CD4-positive, alpha-beta T cell (primary cell): ENCODE data around the gene STK24. TPM values are rescaled to one million over a fixed set of nuclear protein-coding genes. Genes with fewer than 3 reads are reported as not detected.
A peak's percentile ranks its signal among the peaks of the same experiment; 100 is the strongest.

Experiments
- ATAC-seq: fragments of 200-7000 bp; cut with Tn5 transposase; one replicate; pipeline ENCODE4 v1.10.0; 2022; ENCODE audit warnings: mild to moderate bottlenecking; ENCODE audit not compliant: poor library complexity
- CTCF ChIA-PET: fragments of 350-600 bp; sonication (Branson Sonifier 250); formaldehyde crosslinking; loops from one replicate; lab custom pipeline; 2021; ENCODE audit warnings: antibody characterized with exemption, inconsistent platforms; lab: Charles Lee
- POLR2A ChIA-PET: fragments of 350-600 bp; sonication (Branson Sonifier 250); formaldehyde crosslinking; loops from one replicate; lab custom pipeline; 2021; ENCODE audit warnings: antibody characterized with exemption, inconsistent platforms; lab: Charles Lee
- DNase-seq, 14 experiments: peaks; one replicate each; pipeline ENCODE4 v3.0.0-alpha.2; 2013 to 2020; ENCODE audit warnings: mixed read lengths in 2 of 14
- H3K27ac ChIP-seq, 2 donors: one replicate each; pipeline versions ENCODE4 v1.5.1 to v1.7.0; 2013; ENCODE audit warnings: low read length in 2 of 2, low read depth in 1 of 2, mild to moderate bottlenecking in 1 of 2
- H3K27me3 ChIP-seq, 2 experiments: 1 replicate in 1 of 2; 2 replicates in 1 of 2; pipeline versions ENCODE4 v1.6.1 to v1.7.0; 2013; ENCODE audit warnings: low read length in 2 of 2, control low read depth in 1 of 2, mild to moderate bottlenecking in 1 of 2, moderate library complexity in 1 of 2; ENCODE audit not compliant: insufficient read depth in 2 of 2, control insufficient read depth in 1 of 2
- H3K36me3 ChIP-seq: one replicate; pipeline ENCODE4 v1.6.1; 2013; ENCODE audit warnings: low read length, control low read depth; ENCODE audit not compliant: insufficient read depth
- H3K4me1 ChIP-seq: one replicate; pipeline ENCODE4 v1.6.1; 2013; ENCODE audit warnings: low read length, control low read depth; ENCODE audit not compliant: insufficient read depth
- H3K4me3 ChIP-seq: one replicate; pipeline ENCODE4 v1.5.1; 2013; ENCODE audit warnings: mild to moderate bottlenecking, low read length, moderate library complexity
- H3K9me3 ChIP-seq, 2 experiments: 1 replicate in 1 of 2; 2 replicates in 1 of 2; pipeline versions ENCODE4 v1.6.1 to v1.7.0; 2013; ENCODE audit warnings: low read length in 2 of 2, mild to moderate bottlenecking in 2 of 2, control low read depth in 1 of 2, moderate library complexity in 1 of 2; ENCODE audit not compliant: control insufficient read depth in 1 of 2, insufficient read depth in 1 of 2
- H3K27ac Mint-ChIP-seq: one replicate; pipeline ENCODE4 v1.8.0; 2020; ENCODE audit warnings: mixed read lengths
- H3K27me3 Mint-ChIP-seq: one replicate; pipeline ENCODE4 v1.8.0; 2021; ENCODE audit warnings: mixed read lengths
- H3K36me3 Mint-ChIP-seq: one replicate; pipeline ENCODE4 v1.8.0; 2021; ENCODE audit warnings: low read depth, mixed read lengths
- H3K4me1 Mint-ChIP-seq: one replicate; pipeline ENCODE4 v1.8.0; 2021; ENCODE audit warnings: low read depth, mixed read lengths
- H3K4me3 Mint-ChIP-seq: one replicate; pipeline ENCODE4 v1.8.0; 2020; ENCODE audit warnings: mild to moderate bottlenecking, mixed read lengths
- H3K9me3 Mint-ChIP-seq: one replicate; pipeline ENCODE4 v1.8.0; 2020; ENCODE audit warnings: mixed read lengths
- CTCF ChIP-seq: fragments of 200-600 bp; IDR thresholded peaks from one replicate; pipeline ENCODE4 v1.8.0; 2022; ENCODE audit warnings: antibody characterized with exemption, mild to moderate bottlenecking
- intact Hi-C, 2 experiments: fragments of 100-400 bp; cut with DNase I in 1 of 2; cut with micrococcal nuclease in 1 of 2; formaldehyde crosslinking; loops; one replicate each; pipeline versions ENCODE4 v1.15.1 to v1.9.0; 2023 to 2025; cut with DNase I, micrococcal nuclease
- total RNA-seq, 174 experiments: library from RNA in 2 of 174; stranded (reverse) in 2 of 174; gene quantifications; one replicate each; pipeline ENCODE4 v1.2.3 and lab custom pipeline; 2021 to 2026

The STK24 gene
- total RNA-seq, 2 experiments from 2014 or later = 82.3 to 85.2 TPM

DNA sequence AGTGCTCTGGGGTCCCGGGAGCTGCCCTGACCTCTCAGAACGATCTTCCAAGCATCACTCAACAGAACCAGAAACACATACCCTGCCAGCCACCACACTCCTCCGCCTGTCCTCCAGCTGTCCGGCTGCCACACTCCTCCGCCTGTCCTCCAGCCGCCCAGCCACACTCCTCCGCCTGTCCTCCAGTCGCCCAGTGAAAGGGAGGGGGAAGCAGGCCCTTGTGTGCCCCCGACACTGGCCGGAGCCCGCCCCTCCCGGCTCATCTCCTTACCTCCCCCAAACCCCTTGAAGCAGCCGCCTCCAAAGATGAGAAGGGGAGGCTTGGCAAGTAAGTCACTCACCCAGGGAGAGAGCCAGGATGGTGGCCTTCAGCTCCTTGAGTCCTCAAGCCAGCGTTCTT is 40.2 kb downstream of the STK24 start:
- H3K4me1 ChIP-seq = peaks cover 88% of the 10 kb centered on the region
- Mint-ChIP-seq H3K4me3 (no peak overlapping the region), H3K9me3 (no peaks in the 10 kb centered on the region), H3K36me3 (peaks cover 34% of the 10 kb centered on the region), H3K27me3 (no peaks in the 10 kb centered on the region), H3K4me1 (peaks cover 95% of the 10 kb centered on the region), H3K27ac (peak overlapping the region; percentile 77)
- DNase-seq = no peak
- intact Hi-C loops = no loop called here
- ATAC-seq = no peak
- no peak overlapping the region for H3K4me3 ChIP-seq
- no peak overlapping the region for H3K27ac ChIP-seq
- no peak for TF ChIP-seq CTCF
- ChIA-PET POLR2A (no interaction called here), CTCF (no interaction called here)
- H3K9me3 ChIP-seq = no peaks in the 10 kb centered on the region
- no peaks in the 10 kb centered on the region for H3K27me3 ChIP-seq
- H3K36me3 ChIP-seq = peaks cover 27% of the 10 kb centered on the region

- Histone ChIP-seq H3K27me3 (no peaks in the 10 kb centered on the region), H3K4me3 (no peak overlapping the region), H3K9me3 (no peaks in the 10 kb centered on the region), H3K27ac (no peak overlapping the region), H3K36me3 (peaks cover 28% of the 10 kb centered on the region), H3K4me1 (peaks cover 89% of the 10 kb centered on the region)
- no peak for TF ChIP-seq CTCF
- Mint-ChIP-seq H3K27me3 (no peaks in the 10 kb centered on the region), H3K27ac (peak overlapping the region; percentile 77), H3K4me1 (peaks cover 95% of the 10 kb centered on the region), H3K4me3 (peak overlapping the region; percentile 44), H3K36me3 (peaks cover 34% of the 10 kb centered on the region), H3K9me3 (no peaks in the 10 kb centered on the region)
- peak in 1 of 14 experiments; percentile 44 for DNase-seq
- ChIA-PET CTCF (no interaction called here), POLR2A (no interaction called here)
- ATAC-seq = no peak
- intact Hi-C loops = no loop called here
Observed at GRCh38 chr13:98535501-98536354, 41.2 kb downstream of the STK24 start.

- H3K27ac ChIP-seq = no peak overlapping the region
- no peaks in the 10 kb centered on the region for H3K9me3 ChIP-seq
- no peak overlapping the region for H3K4me3 ChIP-seq
- TF ChIP-seq CTCF = no peak
- intact Hi-C loops = no loop called here
- POLR2A ChIA-PET = no interaction called here
- Mint-ChIP-seq H3K9me3 (no peaks in the 10 kb centered on the region), H3K4me3 (no peak overlapping the region), H3K27ac (peak overlapping the region; percentile 77), H3K27me3 (no peaks in the 10 kb centered on the region), H3K4me1 (peaks cover 95% of the 10 kb centered on the region), H3K36me3 (peaks cover 34% of the 10 kb centered on the region)
- DNase-seq = no peak
- H3K36me3 ChIP-seq = peaks cover 28% of the 10 kb centered on the region
- no peaks in the 10 kb centered on the region for H3K27me3 ChIP-seq
- CTCF ChIA-PET = no interaction called here
- peaks cover 91% of the 10 kb centered on the region for H3K4me1 ChIP-seq
- no peak for ATAC-seq
Observed at GRCh38 chr13:98534821-98535220, 42.1 kb downstream of the STK24 start.
